Trophoblast cell (in vitro differentiated cells and primary cell): Measurements from ENCODE around the gene ECHDC3.

ENCODE experiments used
- DNase-seq, 2 donors: peaks; one replicate each; pipeline ENCODE4 v3.0.0-alpha.2; 2016
- H2AFZ ChIP-seq: 2 replicates; pipeline ENCODE4 v1.6.1; 2013; ENCODE audit warnings: low read length, moderate library complexity, mild to moderate bottlenecking; ENCODE audit not compliant: insufficient read depth, poor library complexity
- H2AK5ac ChIP-seq: 2 replicates; pipeline ENCODE4 v1.6.1; 2013; ENCODE audit warnings: mild to moderate bottlenecking, low read length
- H2BK120ac ChIP-seq: 2 replicates; pipeline ENCODE4 v1.6.1; 2013; ENCODE audit warnings: low read length, mild to moderate bottlenecking, moderate library complexity; ENCODE audit not compliant: insufficient read depth, poor library complexity
- H2BK12ac ChIP-seq: 2 replicates; pipeline ENCODE4 v1.6.1; 2013; ENCODE audit warnings: mild to moderate bottlenecking, low read length, moderate library complexity
- H2BK5ac ChIP-seq: 2 replicates; pipeline ENCODE4 v1.6.1; 2013; ENCODE audit warnings: low read length, low read depth, moderate library complexity, mild to moderate bottlenecking; ENCODE audit not compliant: poor library complexity
- H3K14ac ChIP-seq: 2 replicates; pipeline ENCODE4 v1.6.1; 2013; ENCODE audit warnings: mild to moderate bottlenecking, low read length
- H3K18ac ChIP-seq: 2 replicates; pipeline ENCODE4 v1.6.1; 2013; ENCODE audit warnings: mild to moderate bottlenecking, low read length
- H3K23ac ChIP-seq: 2 replicates; pipeline ENCODE4 v1.6.1; 2013; ENCODE audit warnings: low read length
- H3K27ac ChIP-seq: 2 replicates; pipeline ENCODE4 v1.5.1; 2013; ENCODE audit warnings: low read depth, mild to moderate bottlenecking, inconsistent platforms, low read length, moderate library complexity
- H3K27me3 ChIP-seq: 2 replicates; pipeline ENCODE4 v1.6.1; 2013; ENCODE audit warnings: inconsistent platforms, mild to moderate bottlenecking, low read length, moderate library complexity; ENCODE audit not compliant: insufficient read depth
- H3K36me3 ChIP-seq, 2 experiments: 1 replicate in 1 of 2; 2 replicates in 1 of 2; pipeline ENCODE4 v1.6.1; 2013; ENCODE audit warnings: low read length in 2 of 2, mild to moderate bottlenecking in 2 of 2, moderate library complexity in 1 of 2; ENCODE audit not compliant: insufficient read depth in 2 of 2, control insufficient read depth in 1 of 2
- H3K4ac ChIP-seq: 2 replicates; pipeline ENCODE4 v1.6.1; 2013; ENCODE audit warnings: low read depth, mild to moderate bottlenecking, low read length, moderate library complexity
- H3K4me1 ChIP-seq, 2 experiments: 1 replicate in 1 of 2; 2 replicates in 1 of 2; pipeline ENCODE4 v1.6.1; 2013; ENCODE audit warnings: low read length in 2 of 2, mild to moderate bottlenecking in 2 of 2, moderate library complexity in 1 of 2; ENCODE audit not compliant: insufficient read depth in 2 of 2, control insufficient read depth in 1 of 2
- H3K4me2 ChIP-seq: 2 replicates; pipeline ENCODE4 v1.6.1; 2013; ENCODE audit warnings: inconsistent platforms, mild to moderate bottlenecking, low read length, moderate library complexity
- H3K4me3 ChIP-seq: 2 replicates; pipeline ENCODE4 v1.5.1; 2013; ENCODE audit warnings: mild to moderate bottlenecking, low read depth, low read length, inconsistent platforms
- H3K79me1 ChIP-seq: one replicate; pipeline ENCODE4 v1.6.1; 2013; ENCODE audit warnings: low read length
- H3K79me2 ChIP-seq: 2 replicates; pipeline ENCODE4 v1.6.1; 2013; ENCODE audit warnings: low read length, mild to moderate bottlenecking; ENCODE audit not compliant: control insufficient read depth, insufficient read depth, poor library complexity
- H3K9ac ChIP-seq: 2 replicates; pipeline ENCODE4 v1.6.1; 2013; ENCODE audit warnings: mild to moderate bottlenecking, low read length
- H3K9me3 ChIP-seq: 2 replicates; pipeline ENCODE4 v1.6.1; 2013; ENCODE audit warnings: low read depth, mild to moderate bottlenecking, control low read depth, inconsistent platforms, low read length; ENCODE audit not compliant: insufficient read depth
- H4K12ac ChIP-seq: 2 replicates; pipeline ENCODE4 v1.6.1; 2013; ENCODE audit warnings: low read depth, mild to moderate bottlenecking, low read length, moderate library complexity
- H4K8ac ChIP-seq: 2 replicates; pipeline ENCODE4 v1.6.1; 2013; ENCODE audit warnings: low read depth, mild to moderate bottlenecking, low read length, moderate library complexity
- H4K91ac ChIP-seq: one replicate; pipeline ENCODE4 v1.6.1; 2013; ENCODE audit warnings: low read depth, mild to moderate bottlenecking, low read length, moderate library complexity
- WGBS: extraction: QIAGEN DNeasy Blood & Tissue Kit; methylation state at CpG from one replicate; pipeline ENCODE4 v1.1.7; 2013; ENCODE audit warnings: missing lambda C conversion rate; ENCODE audit not compliant: insufficient read length, insufficient coverage; ENCODE audit errors: extremely low coverage; 5-methylcytosine and 5-hydroxymethylcytosine counted together

The ECHDC3 gene

GRCh38 chr10:11783558-11783865, 41.3 kb downstream of the ECHDC3 start:
- Histone ChIP-seq H3K79me1 (no peaks in the 10 kb centered on the region), H4K8ac (no peak overlapping the region), H4K12ac (no peak overlapping the region), H3K36me3 (no peaks in the 10 kb centered on the region), H3K4me1 (no peaks in the 10 kb centered on the region), H3K4ac (no peak overlapping the region), H3K9ac (no peak overlapping the region), H3K18ac (no peak overlapping the region), H2AK5ac (no peak overlapping the region), H3K79me2 (no peaks in the 10 kb centered on the region), H2BK5ac (no peak overlapping the region), H3K23ac (no peak overlapping the region), H3K4me3 (no peak overlapping the region), H2BK120ac (no peak overlapping the region), H4K91ac (no peak overlapping the region), H2AFZ (no peak overlapping the region), H3K4me2 (no peak overlapping the region), H3K9me3 (peaks cover 3% of the 10 kb centered on the region), H3K27ac (no peak overlapping the region), H2BK12ac (no peak overlapping the region), H3K14ac (no peak overlapping the region), H3K27me3 (no peaks in the 10 kb centered on the region)
- no CpG with 5 or more reads among the region's 7 CpGs for WGBS
- peak; percentile 15 to 34 for DNase-seq

- Histone ChIP-seq H3K36me3 (no peaks in the 10 kb centered on the region), H3K4me3 (no peak overlapping the region), H3K27ac (no peak overlapping the region), H2BK120ac (no peak overlapping the region), H3K79me1 (no peaks in the 10 kb centered on the region), H3K9ac (no peak overlapping the region), H3K27me3 (no peaks in the 10 kb centered on the region), H4K91ac (no peak overlapping the region), H2BK5ac (no peak overlapping the region), H3K14ac (no peak overlapping the region), H4K12ac (no peak overlapping the region), H3K4me2 (no peak overlapping the region), H3K18ac (no peak overlapping the region), H3K79me2 (no peaks in the 10 kb centered on the region), H2AK5ac (no peak overlapping the region), H3K4me1 (no peaks in the 10 kb centered on the region), H2BK12ac (no peak overlapping the region), H4K8ac (no peak overlapping the region), H3K4ac (no peak overlapping the region), H3K23ac (no peak overlapping the region), H3K9me3 (no peaks in the 10 kb centered on the region), H2AFZ (no peak overlapping the region)
- DNase-seq, result no peak
- no CpG with 5 or more reads among the region's 9 CpGs for WGBS
These were observed 45.2 kb downstream of the ECHDC3 start for GRCh38 chr10:11787374-11787773.

GRCh38 chr10:11787846-11788245, 45.7 kb downstream of the ECHDC3 start:
- H3K4me1 ChIP-seq, result no peaks in the 10 kb centered on the region
- H3K79me1 ChIP-seq, result no peaks in the 10 kb centered on the region
- H3K18ac ChIP-seq, result no peak overlapping the region
- no peaks in the 10 kb centered on the region for H3K79me2 ChIP-seq
- no peak overlapping the region for H4K91ac ChIP-seq
- WGBS, result no CpG with 5 or more reads among the region's 10 CpGs
- no peak overlapping the region for H4K8ac ChIP-seq
- no peak overlapping the region for H3K14ac ChIP-seq
- no peak for DNase-seq
- H2BK5ac ChIP-seq, result no peak overlapping the region
- H3K4me3 ChIP-seq, result no peak overlapping the region
- no peak overlapping the region for H3K27ac ChIP-seq
- no peak overlapping the region for H2AFZ ChIP-seq
- no peak overlapping the region for H3K4ac ChIP-seq
- H3K36me3 ChIP-seq, result no peaks in the 10 kb centered on the region
- no peak overlapping the region for H3K9ac ChIP-seq
- no peak overlapping the region for H3K23ac ChIP-seq
- no peak overlapping the region for H2AK5ac ChIP-seq
- no peak overlapping the region for H2BK120ac ChIP-seq
- H2BK12ac ChIP-seq, result no peak overlapping the region
- no peaks in the 10 kb centered on the region for H3K9me3 ChIP-seq
- H4K12ac ChIP-seq, result no peak overlapping the region
- no peaks in the 10 kb centered on the region for H3K27me3 ChIP-seq
- no peak overlapping the region for H3K4me2 ChIP-seq

GRCh38 chr10:11789306-11789705, 47.1 kb downstream of the ECHDC3 start:
- Histone ChIP-seq H2BK12ac (no peak overlapping the region), H3K79me1 (no peaks in the 10 kb centered on the region), H3K4me2 (no peak overlapping the region), H3K4me3 (no peak overlapping the region), H3K4ac (no peak overlapping the region), H3K4me1 (peaks cover 3 to 6% of the 10 kb centered on the region in 2 experiments), H4K8ac (no peak overlapping the region), H3K27me3 (no peaks in the 10 kb centered on the region), H3K36me3 (no peaks in the 10 kb centered on the region), H2BK5ac (no peak overlapping the region), H3K79me2 (no peaks in the 10 kb centered on the region), H3K9me3 (no peaks in the 10 kb centered on the region), H4K91ac (no peak overlapping the region), H3K23ac (no peak overlapping the region), H3K27ac (no peak overlapping the region), H3K18ac (no peak overlapping the region), H2AK5ac (no peak overlapping the region), H4K12ac (no peak overlapping the region), H3K14ac (no peak overlapping the region), H3K9ac (no peak overlapping the region), H2BK120ac (no peak overlapping the region), H2AFZ (no peak overlapping the region)
- DNase-seq, result no peak
- WGBS, result no CpG with 5 or more reads among the region's 2 CpGs
